TTC549 (cell line): ENCODE data around the gene AKNAD1.
"Not testable (repeated sequence)": the region's sequence is repeated elsewhere in the genome, so short reads cannot be mapped to it uniquely, and the experiment has no call there.

Experiments used
- FAIRE-seq: peaks from 2 replicates; lab custom pipeline; 2012; peaks lifted over from hg19 to GRCh38; lab: Jason Lieb, UNC

Gene AKNAD1

DNA sequence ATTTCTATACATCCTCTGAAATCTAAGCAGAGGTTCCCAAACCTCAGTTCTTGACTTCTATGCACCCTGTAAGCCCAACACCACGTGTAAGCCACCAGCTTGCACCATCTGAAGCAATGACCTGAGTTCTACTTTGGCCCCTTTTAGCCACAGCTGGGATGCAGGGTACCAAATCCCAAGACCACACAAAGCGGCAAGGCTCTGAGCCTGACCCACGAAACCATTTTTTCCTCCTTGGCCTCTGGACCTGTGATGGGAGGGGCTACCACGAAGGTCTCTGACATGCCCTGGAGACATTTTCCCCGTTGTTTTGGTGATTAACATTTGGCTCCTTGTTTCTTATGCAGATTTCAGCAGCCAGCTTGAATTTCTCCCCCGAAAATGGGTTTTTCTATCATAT is 71.6 kb downstream of the AKNAD1 start:
- no peak for FAIRE-seq

- FAIRE-seq = not testable (repeated sequence)
Observed at GRCh38 chr1:108781575-108781944, 75.3 kb downstream of the AKNAD1 start.

DNA sequence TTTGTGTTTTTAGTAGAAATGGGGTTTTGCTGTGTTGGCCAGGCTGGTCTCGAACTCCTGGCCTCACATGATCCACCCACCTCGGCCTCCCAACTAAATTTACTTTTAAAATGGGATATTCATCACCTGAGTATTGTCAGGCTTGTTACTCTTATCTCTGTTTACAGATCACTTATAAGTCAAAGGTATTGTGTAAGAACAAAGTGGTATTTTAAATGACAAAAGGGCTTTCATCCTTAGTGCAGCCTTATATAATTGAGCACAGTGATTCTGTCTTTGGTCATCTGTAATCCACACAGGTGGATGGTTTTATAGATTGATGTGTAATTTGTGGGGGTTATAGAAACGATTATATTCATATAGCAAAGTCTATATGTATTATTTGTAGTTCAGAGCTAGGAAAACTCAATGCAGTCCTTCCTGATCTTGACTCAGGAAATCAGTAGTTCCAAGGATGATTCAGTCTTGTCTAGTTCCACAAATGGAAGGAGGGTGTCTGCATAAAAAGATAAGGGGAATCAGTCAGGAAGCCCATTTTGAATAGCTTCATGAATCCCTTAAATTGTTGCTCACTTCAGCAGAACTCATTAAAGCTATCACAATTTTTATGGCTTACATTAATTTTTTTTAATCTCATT is 75.8 kb downstream of the AKNAD1 start:
- no peak for FAIRE-seq

- FAIRE-seq = no peak
Observed at GRCh38 chr1:108779455-108779854, 77.4 kb downstream of the AKNAD1 start.

- no peak for FAIRE-seq
Observed at GRCh38 chr1:108777839-108778238, 79.1 kb downstream of the AKNAD1 start.

DNA sequence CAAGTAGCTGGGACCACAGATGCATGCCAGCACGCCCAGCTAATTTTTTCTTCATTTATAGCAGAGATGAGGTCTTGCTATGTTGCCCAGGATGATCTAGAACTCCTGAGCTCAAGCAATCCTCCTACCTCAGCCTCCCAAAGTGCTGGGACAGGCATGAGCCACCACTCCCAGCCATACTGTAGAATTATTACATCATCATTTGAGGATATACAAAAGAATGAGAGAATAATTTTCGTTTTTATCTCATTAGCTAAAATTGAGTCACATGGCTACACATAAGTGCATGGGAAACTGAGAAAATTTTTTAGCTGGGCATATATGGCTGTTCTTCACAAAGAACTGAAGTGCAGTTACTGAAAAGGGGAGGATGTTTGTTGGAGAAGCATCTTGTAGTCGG is 89.2 kb downstream of the AKNAD1 start:
- no peak for FAIRE-seq

DNA sequence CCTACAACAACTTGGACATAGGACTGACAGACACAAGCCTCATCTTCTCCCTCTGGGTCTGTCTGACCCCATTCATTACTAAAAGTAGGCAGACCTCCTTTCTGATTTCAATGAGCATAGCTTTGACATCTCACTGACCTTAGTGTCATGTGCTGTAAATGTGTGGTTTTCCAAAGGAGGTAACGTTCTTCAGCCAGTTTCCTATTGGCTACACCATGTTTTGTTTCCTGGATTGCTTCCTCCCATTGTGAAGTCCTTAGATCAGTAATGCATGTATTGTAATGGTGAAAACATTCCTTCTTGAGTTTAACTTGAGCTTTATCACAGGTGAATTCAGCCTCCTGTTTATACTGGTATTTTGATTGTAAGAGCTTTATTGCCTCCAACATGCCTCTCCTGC is 89.8 kb downstream of the AKNAD1 start:
- no peak for FAIRE-seq
